Hematopoietic multipotent progenitor cell (in vitro differentiated cells): ENCODE data around the gene BTBD10. TPM values are rescaled to one million over a fixed set of nuclear protein-coding genes. Genes with fewer than 3 reads are reported as not detected.

ENCODE experiments used
- DNase-seq, 3 donors: peaks; one replicate each; pipeline ENCODE4 v3.0.0-alpha.2; 2011 to 2015; ENCODE audit warnings: low read depth in 2 of 3, low spot score in 2 of 3
- total RNA-seq: library from RNA; depleted of rRNA; stranded (reverse); fragments of >200 nt; gene quantifications from one replicate; pipeline ENCODE4 v1.2.3, GENCODE V29; 2012

BTBD10 gene
- total RNA-seq, 1 donor: 15.1 TPM

DNA sequence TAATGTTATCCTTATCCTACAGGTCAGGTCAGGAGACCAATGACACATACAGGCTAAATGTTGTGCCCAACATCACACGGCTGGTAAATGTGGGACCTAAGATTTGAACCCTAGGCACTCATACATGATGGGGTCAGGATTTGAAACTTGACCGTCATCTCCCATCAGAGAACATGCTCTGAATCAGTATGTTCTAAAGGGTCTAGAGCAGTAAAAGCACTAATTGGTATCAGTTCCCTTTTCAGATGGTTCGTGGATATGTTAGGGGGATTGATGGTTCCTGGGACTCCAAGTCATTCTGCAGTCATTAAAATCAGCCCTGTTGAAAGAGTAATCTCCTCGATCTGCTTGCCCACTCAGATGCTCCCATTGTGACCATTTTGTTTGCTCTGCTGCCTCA is 120.0 kb downstream of the BTBD10 start:
- DNase-seq: no peak

DNA sequence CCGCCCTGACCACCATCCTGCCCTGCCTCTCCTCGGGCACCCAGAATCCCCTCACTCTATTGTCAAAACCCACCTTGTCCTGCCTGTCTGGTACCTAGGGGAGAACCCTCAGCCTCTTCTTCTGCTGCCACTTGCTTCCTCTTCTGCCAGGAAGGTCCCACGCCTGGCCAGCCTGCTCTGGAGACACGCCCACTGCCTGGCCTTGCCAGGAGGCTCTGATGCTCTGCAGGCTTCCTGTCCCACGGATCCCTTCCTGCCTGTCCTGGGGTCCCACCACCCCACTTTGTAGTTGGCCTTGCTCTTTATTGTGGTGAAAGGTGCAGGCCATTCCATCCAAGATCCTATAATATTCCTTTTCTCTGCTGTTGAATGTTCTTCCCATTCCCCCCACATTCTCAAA is 122.0 kb downstream of the BTBD10 start:
- DNase-seq: no peak

- peak in 2 of 3 donors; percentile 63 to 65 for DNase-seq
Observed at GRCh38 chr11:13339195-13340153, 123.5 kb downstream of the BTBD10 start.

DNA sequence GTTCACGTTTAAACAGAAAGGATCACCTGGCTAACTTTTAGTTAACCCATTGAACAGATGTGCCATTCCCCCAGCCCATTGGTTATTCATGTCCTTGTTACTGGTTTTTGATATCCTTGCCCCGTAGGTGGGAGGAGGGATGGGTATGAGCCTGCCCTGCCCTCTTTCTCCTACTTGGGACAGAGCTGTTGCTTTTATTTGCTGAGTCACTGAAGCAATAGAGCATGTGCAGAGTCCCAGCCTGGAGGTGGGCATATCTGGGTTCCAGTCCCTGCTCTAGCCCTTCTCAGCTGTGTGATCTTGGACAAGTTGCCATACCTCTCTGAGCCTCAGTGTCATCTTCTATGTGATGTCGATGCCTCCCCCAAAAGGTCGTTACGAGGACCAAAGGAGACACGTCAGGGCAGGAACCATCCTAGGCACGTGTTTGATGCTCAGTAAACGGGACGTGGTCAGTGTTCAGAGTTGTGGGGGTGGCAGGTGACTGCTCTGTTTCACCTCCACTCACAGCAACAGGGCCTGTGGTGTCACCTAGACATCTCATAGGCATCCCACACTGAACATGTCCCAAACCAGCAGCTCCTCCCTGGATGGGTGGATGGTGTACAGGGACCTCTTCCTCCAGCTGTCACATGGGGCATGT is 124.5 kb downstream of the BTBD10 start:
- DNase-seq: no peak

- DNase-seq: peak in 1 of 3 donors; percentile 49
Observed at GRCh38 chr11:13338019-13338426, 125.0 kb downstream of the BTBD10 start.

Other genes with a start within 250 kb of the BTBD10 start
- 3.0 TPM for gene BMAL1, start 185.4 kb downstream of the BTBD10 start, total RNA-seq
- gene PTH, start 32.8 kb upstream of the BTBD10 start, total RNA-seq: not detected
- gene FAR1, start 205.4 kb upstream of the BTBD10 start, total RNA-seq: 23.2 TPM